ENCODE data around the gene ATP4B.
"Not testable (repeated sequence)": the region's sequence is repeated elsewhere in the genome, so short reads cannot be mapped to it uniquely, and the experiment has no call there.

Gene ATP4B

DNA sequence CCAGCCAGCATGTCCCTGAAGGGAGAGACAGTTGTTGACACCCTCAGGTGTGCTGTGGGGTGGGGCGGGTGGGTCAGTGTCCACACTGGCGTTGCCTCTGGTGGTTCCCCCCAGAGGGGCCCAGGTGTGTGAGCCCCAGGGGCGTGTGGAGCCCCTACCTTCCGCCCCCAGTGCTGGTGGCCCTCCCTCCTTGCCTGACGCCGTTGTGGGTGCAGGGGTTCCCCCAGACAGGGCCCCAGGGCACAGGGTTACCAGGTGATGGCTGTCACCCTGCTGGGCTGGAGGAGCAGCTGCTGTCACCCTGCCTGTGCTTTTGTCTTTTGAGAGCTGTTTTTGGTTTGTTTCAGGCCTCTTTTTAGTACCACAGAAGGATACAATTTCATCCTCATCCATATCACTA lies 27.2 kb downstream of the ATP4B start:
- no peak overlapping the region for H3K9ac ChIP-seq (ENCODE audit: low read depth, low read length)
- no peaks in the 10 kb centered on the region for H3K9me3 ChIP-seq (ENCODE audit: control insufficient read depth, insufficient read depth, low read length)
- H3K36me3 ChIP-seq (ENCODE audit: insufficient read depth, low read length): peaks cover 18% of the 10 kb centered on the region
- H3K4me1 ChIP-seq (ENCODE audit: insufficient read depth, low read length): no peaks in the 10 kb centered on the region

DNA sequence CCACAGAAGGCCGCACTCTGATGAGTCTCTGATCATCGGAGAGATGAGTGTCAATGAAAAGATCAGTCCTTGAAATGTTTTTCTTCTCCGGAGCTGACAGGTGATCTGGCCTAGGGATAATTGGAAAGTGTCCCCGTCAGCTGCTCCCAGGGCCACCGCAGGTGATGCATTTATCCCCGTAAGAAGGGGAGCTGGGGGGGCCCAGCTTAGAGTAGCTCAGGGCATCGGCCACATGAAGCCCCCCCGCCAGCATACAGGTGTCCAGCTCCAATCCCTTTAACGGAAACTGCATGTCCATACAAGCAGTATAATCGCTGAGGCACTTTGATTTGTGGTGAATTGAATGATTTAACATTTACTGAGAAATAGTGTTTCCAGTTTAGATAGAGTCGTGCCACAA lies 27.7 kb downstream of the ATP4B start:
- no peak overlapping the region for H3K9ac ChIP-seq (ENCODE audit: low read depth, low read length)
- H3K9me3 ChIP-seq (ENCODE audit: control insufficient read depth, insufficient read depth, low read length): no peaks in the 10 kb centered on the region

DNA sequence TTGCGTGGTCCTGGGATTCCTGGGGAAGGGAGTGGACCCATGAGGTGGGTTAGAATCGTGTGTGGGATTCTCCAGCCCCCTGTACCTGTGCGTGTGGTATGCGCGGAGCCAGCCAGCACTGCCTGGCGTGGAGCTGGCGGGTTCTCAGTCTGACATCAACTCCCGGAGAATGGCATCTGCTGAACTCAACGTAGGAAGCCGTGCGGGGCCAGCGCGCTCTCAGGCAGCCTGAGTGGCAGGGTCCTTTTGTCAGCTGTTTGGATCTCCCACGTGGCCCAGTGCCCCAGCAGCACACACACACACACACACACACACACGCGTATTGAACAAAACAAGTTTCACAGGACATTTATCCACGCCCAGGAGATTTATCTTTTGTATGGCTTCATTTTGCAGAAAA lies 28.1 kb downstream of the ATP4B start:
- Histone ChIP-seq H3K4me1 (ENCODE audit: insufficient read depth, low read length) (no peaks in the 10 kb centered on the region), H3K9me3 (ENCODE audit: control insufficient read depth, insufficient read depth, low read length) (no peaks in the 10 kb centered on the region), H3K9ac (ENCODE audit: low read depth, low read length) (no peak overlapping the region), H3K36me3 (ENCODE audit: insufficient read depth, low read length) (peaks cover 18% of the 10 kb centered on the region)

More for the DNA sequence above, 27.7 kb downstream of the ATP4B start:
- Histone ChIP-seq H3K36me3 (ENCODE audit: insufficient read depth, low read length) (peaks cover 18% of the 10 kb centered on the region), H3K4me1 (ENCODE audit: insufficient read depth, low read length) (no peaks in the 10 kb centered on the region)

DNA sequence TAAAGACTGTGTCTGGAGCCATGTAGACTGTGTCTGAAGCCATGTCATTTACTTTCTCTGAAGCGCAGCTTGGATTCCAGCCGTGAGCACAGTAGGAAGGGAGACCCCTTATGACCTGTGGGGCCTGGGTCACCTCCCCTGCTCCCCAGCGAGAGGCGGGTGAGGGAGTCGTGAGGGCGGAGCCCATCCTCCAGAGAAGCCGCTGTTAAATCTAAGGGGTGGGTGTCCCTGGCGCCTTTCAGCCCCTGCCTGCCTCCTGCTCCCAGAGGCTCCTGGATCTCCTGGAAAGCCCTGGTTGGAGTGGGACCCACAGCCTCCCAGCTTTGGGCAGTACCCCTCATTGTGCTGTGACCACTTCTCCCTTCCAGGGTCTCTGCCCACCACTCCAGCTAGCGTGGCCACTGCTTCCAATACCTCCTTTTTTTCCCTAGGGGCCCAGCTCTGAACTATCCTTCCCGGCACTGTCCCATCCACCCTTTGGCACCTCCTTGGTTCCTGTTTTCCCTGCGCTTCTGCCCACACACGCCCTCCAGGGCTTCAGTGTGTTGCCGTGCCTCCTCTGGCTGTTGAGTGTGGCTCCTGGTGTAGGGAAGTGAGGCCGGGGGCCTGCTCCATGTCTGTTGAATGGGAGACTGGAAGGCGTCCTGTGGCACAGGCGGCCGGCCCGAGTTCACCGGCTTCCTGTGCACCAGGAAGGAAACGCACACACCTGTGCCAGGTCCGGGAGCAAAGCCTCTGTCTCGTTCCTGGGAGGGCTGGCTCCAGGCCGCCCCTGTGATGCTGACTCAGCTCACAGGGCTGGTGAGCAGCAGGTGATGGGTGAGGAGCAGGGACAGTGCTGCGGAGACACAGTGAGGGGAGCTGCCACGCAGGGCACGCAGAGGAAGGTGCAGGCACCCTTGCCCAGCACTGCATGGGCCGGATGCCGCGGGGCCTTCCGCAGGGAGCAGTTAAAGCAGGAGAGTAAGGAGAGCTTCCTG lies 29.4 kb downstream of the ATP4B start:
- no peak overlapping the region for H3K9ac ChIP-seq (ENCODE audit: low read depth, low read length)
- no peaks in the 10 kb centered on the region for H3K4me1 ChIP-seq (ENCODE audit: insufficient read depth, low read length)
- peaks cover 10% of the 10 kb centered on the region; the same call in 1 of the 2 replicates for H3K36me3 ChIP-seq (ENCODE audit: insufficient read depth, low read length)
- no peaks in the 10 kb centered on the region for H3K9me3 ChIP-seq (ENCODE audit: control insufficient read depth, insufficient read depth, low read length)

DNA sequence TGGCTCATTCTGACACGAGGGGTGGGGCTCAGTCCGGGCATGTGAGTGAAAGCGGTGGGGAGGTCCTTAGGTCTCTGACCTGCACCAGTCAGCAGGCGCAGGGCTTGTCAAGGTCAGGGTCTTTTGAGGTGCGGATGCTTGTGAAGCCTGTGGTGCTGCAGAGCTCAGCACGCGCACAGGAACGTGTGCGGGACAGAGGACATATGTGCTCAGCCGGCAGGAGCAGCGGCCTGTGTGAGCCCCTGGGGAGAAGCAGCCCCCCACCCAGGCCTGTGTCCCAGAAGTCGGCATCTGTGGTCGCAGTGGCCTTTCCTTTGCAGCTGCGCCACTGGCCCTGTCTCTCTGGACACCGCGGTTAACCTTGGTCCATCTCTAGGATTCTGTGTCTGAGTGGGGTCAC lies 30.9 kb downstream of the ATP4B start:
- H3K36me3 ChIP-seq (ENCODE audit: insufficient read depth, low read length): peaks cover 9% of the 10 kb centered on the region; the same call in 1 of the 2 replicates

DNA sequence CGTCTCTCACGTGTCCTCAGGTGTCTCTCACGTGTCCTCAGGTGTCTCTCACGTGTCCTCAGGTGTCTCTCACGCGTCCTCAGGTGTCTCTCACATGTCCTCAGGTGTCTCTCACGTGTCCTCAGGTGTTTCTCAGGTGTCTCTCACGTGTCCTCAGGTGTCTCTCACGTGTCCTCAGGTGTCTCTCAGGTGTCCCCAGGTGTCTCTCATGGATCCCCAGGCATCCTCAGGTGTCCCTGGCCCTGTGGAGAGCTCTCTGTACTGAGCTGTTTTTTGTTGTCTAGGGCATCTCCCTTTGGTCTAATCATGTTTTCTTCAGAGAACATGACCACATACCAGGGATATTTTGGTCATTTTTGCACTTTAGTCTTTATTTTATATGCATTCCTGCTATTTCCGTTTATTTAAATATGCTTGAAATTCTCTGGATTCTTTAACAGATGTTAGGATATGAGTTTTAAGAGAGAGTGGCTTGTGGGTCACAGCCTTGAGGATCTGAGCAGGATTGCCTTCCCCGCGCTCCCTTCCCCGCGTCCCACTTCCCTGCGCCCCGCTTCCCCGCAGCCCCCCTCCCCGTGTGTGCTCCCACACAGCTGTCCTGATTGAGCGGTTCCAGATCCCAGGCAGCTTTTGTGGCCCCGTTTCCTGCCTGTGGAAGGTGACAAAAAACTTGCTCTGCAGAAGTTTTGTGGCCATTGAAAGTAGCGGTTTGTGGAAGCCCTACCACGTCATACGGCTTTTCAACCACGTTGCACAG lies 31.9 kb downstream of the ATP4B start:
- H3K9me3 ChIP-seq (ENCODE audit: control insufficient read depth, insufficient read depth, low read length): no peaks in the 10 kb centered on the region
- no peaks in the 10 kb centered on the region for H3K4me1 ChIP-seq (ENCODE audit: insufficient read depth, low read length)
- peaks cover 9% of the 10 kb centered on the region; the same call in 1 of the 2 replicates for H3K36me3 ChIP-seq (ENCODE audit: insufficient read depth, low read length)
- no peak overlapping the region for H3K9ac ChIP-seq (ENCODE audit: low read depth, low read length)

More for the DNA sequence above, 30.9 kb downstream of the ATP4B start:
- H3K4me1 ChIP-seq (ENCODE audit: insufficient read depth, low read length): no peaks in the 10 kb centered on the region
- no peaks in the 10 kb centered on the region for H3K9me3 ChIP-seq (ENCODE audit: control insufficient read depth, insufficient read depth, low read length)
- no peak overlapping the region for H3K9ac ChIP-seq (ENCODE audit: low read depth, low read length)

DNA sequence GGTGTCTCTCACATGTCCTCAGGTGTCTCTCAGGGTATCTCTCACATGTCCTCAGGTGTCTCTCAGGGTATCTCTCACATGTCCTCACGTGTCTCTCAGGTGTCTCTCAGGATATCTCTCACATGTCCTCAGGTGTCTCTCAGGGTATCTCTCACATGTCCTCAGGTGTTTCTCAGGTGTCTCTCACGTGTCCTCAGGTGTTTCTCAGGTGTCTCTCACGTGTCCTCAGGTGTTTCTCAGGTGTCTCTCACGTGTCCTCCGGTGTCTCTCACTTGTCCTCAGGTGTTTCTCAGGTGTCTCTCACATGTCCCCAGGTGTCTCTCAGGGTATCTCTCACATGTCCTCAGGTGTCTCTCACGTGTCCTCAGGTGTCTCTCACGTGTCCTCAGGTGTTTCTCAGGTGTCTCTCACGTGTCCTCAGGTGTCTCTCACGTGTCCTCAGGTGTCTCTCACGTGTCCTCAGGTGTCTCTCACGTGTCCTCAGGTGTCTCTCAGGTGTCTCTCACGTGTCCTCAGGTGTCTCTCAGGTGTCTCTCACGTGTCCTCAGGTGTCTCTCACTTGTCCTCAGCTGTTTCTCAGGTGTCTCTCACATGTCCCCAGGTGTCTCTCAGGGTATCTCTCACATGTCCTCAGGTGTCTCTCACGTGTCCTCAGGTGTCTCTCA lies 33.2 kb downstream of the ATP4B start:
- H3K9ac ChIP-seq (ENCODE audit: low read depth, low read length); H3K36me3 ChIP-seq (ENCODE audit: insufficient read depth, low read length); H3K9me3 ChIP-seq (ENCODE audit: control insufficient read depth, insufficient read depth, low read length); H3K4me1 ChIP-seq (ENCODE audit: insufficient read depth, low read length): not testable (repeated sequence)

DNA sequence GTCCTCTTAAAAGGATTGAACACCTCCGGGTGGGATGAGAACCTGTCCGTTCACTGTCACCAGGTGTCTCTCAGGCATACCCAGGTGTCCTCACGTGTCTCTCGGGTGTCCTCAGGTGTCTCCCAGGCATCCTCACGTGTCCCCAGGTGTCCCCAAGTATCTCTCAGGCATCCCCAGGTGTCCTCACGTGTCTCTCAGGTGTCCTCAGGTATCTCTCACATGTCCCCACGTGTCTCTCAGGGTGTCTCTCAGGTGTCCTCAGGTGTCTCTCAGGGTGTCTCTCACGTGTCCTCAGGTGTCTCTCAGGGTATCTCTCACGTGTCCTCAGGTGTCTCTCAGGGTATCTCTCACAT lies 33.8 kb downstream of the ATP4B start:
- Histone ChIP-seq H3K9me3 (ENCODE audit: control insufficient read depth, insufficient read depth, low read length) (no peaks in the 10 kb centered on the region), H3K36me3 (ENCODE audit: insufficient read depth, low read length) (peaks cover 9% of the 10 kb centered on the region; the same call in 1 of the 2 replicates)

DNA sequence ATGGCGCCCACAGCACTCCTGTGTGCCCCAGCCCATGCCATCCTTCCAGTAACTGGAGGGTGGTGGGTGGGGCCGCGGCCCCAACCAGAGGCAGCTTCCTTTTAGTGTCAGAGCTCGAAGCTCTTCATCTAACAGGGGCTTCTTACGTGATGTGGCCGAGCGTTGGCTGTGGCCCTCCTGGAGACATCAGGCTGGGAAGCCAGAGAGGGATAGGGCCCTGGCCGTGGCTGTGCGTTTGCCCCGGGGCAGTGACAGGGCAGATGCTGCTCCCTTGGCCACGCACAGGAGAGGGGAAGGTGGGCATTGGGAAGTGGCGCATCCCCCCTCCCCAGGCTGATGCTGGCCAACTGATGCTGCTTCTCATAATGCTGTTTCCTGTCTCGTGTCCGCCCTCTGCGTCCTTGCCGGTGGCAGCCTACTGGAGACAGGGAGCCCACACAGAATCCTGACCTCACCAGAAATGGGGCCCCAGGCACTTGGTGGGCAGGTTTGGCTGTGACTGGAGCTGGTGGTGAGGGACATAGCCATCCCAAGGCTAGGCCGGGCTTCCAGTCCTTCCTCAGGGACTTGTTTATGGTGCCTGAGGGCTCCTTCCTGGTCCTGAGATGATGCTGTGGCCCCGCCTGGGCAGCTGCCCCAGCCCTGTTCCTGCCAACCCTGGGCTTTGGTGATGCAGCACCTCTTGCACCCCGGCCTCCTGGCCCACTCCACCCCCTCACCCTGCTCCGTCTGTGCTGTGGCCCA lies 34.3 kb downstream of the ATP4B start:
- no peaks in the 10 kb centered on the region for H3K4me1 ChIP-seq (ENCODE audit: insufficient read depth, low read length)
- no peaks in the 10 kb centered on the region for H3K9me3 ChIP-seq (ENCODE audit: control insufficient read depth, insufficient read depth, low read length)
- no peak overlapping the region for H3K9ac ChIP-seq (ENCODE audit: low read depth, low read length)
- H3K36me3 ChIP-seq (ENCODE audit: insufficient read depth, low read length): peaks cover 9% of the 10 kb centered on the region; the same call in 1 of the 2 replicates

More for the DNA sequence above, 33.8 kb downstream of the ATP4B start:
- Histone ChIP-seq H3K9ac (ENCODE audit: low read depth, low read length) (no peak overlapping the region), H3K4me1 (ENCODE audit: insufficient read depth, low read length) (no peaks in the 10 kb centered on the region)

DNA sequence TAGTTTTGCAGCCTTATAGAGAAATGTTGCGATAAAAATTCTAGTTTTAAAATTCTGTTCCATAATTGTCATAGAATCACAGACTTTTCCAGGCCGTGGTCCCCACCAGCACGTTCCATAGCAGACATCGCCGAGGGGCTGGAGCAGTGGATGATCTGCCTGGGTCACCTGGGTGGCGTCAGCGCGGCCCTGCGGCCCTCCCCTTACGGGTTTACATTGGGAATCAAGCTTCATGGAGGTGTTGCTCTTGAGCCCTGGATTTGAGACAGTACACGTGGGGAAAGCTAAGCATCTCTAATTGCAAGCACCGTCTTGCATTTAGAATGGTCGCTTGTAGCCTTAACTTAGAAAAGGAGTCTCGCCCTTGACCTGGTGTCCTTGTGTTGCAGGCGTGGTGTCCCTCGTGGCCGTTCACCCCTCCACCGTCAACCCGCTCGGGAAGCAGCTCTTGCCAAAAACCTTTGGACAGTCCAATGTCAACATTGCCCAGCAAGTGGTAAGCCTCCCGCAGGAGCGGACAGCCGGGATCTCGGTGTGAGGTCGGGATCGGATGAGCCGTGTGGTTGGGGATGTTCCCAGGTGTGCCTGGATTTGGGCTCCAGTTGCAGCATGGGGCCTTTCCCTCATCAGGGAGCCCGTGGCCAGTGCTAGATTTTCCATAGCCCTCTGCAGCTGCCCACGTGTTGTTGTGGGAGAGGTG lies 35.1 kb downstream of the ATP4B start:
- no peak overlapping the region for H3K9ac ChIP-seq (ENCODE audit: low read depth, low read length)
- H3K36me3 ChIP-seq (ENCODE audit: insufficient read depth, low read length): peaks cover 8% of the 10 kb centered on the region; the same call in 1 of the 2 replicates
- no peaks in the 10 kb centered on the region for H3K4me1 ChIP-seq (ENCODE audit: insufficient read depth, low read length)
- no peaks in the 10 kb centered on the region for H3K9me3 ChIP-seq (ENCODE audit: control insufficient read depth, insufficient read depth, low read length)

DNA sequence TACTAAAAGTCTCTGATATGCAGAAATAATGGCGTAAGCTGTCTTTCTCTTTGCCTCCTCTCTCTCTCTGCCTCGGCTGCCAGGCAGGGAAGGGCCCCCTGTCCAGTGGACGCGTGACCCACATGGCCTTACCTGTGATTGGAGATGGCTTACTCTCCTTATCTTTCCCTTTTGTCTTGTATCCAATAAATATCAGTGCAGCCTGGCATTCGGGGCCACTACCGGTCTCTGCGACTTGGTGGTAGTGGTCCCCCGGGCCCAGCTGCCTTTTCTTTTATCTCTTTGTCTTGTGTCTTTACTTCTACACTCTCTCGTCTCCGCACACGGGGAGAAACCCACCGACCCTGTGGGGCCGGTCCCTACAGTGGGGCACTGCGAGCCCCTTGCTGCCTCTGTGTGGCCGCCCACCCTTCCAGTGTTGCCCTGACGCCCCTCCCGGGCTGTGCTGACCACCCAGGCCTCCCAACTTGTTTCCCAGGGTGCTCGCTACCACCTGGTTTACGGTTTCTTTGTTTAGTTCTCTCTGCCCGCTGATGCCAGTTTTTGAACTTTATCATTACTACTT lies 35.9 kb downstream of the ATP4B start:
- not testable (repeated sequence) for H3K9me3 ChIP-seq (ENCODE audit: control insufficient read depth, insufficient read depth, low read length); H3K36me3 ChIP-seq (ENCODE audit: insufficient read depth, low read length); H3K4me1 ChIP-seq (ENCODE audit: insufficient read depth, low read length); H3K9ac ChIP-seq (ENCODE audit: low read depth, low read length)

DNA sequence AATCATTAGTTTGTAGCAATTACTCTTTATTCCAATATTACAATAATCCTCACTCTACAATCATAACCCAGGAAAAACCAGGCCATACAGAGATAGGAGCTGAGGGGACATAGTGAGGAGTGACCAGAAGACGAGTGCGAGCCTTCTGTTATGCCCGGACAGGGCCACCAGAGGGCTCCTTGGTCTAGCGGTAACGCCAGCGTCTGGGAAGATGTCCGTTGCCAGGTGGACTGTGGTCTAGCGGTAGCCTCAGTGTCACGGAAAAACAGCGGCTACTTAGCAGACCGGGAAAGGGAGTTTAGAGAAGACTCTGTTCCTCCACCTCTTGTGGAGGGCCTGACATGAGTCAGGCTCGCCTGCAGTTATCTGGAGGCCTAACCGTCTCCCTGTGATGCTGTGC lies 36.5 kb downstream of the ATP4B start:
- not testable (repeated sequence) for H3K36me3 ChIP-seq (ENCODE audit: insufficient read depth, low read length); H3K4me1 ChIP-seq (ENCODE audit: insufficient read depth, low read length)

DNA sequence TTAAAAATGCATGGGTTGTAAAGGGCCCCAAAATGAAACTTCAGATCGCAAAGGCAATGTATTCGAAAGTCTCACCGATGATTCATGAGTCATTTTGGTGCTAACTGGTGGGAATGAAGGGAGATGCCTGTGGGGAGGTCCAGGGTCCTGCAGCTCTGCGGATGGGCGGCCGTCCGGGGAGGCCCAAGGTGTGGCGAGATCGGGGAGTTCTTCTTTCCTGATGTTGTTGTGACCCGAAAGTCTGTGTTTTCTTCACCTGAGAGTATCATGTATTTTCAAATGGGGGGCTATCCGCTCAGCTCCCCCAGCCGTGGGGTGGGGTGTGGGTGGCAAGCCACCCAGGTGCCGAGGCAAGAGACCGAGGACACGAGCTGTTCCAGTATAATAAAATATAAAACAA lies 37.0 kb downstream of the ATP4B start:
- Histone ChIP-seq H3K9ac (ENCODE audit: low read depth, low read length) (no peak overlapping the region), H3K9me3 (ENCODE audit: control insufficient read depth, insufficient read depth, low read length) (no peaks in the 10 kb centered on the region), H3K4me1 (ENCODE audit: insufficient read depth, low read length) (peaks cover 7% of the 10 kb centered on the region; the same call in 1 of the 2 replicates), H3K36me3 (ENCODE audit: insufficient read depth, low read length) (peaks cover 5% of the 10 kb centered on the region; the same call in 1 of the 2 replicates)

More for the DNA sequence above, 36.5 kb downstream of the ATP4B start:
- H3K9ac ChIP-seq (ENCODE audit: low read depth, low read length); H3K9me3 ChIP-seq (ENCODE audit: control insufficient read depth, insufficient read depth, low read length): not testable (repeated sequence)
